ENCODE results near the gene ZNF565. TPM values are rescaled to one million over a fixed set of nuclear protein-coding genes. Genes with fewer than 3 reads are reported as not detected.
"Not testable (repeated sequence)": the region's sequence is repeated elsewhere in the genome, so short reads cannot be mapped to it uniquely, and the experiment has no call there.

Gene ZNF565
- total RNA-seq, 6 experiments from 2014 or later, result 2.7 to 3.7 (median 3.1) TPM

DNA sequence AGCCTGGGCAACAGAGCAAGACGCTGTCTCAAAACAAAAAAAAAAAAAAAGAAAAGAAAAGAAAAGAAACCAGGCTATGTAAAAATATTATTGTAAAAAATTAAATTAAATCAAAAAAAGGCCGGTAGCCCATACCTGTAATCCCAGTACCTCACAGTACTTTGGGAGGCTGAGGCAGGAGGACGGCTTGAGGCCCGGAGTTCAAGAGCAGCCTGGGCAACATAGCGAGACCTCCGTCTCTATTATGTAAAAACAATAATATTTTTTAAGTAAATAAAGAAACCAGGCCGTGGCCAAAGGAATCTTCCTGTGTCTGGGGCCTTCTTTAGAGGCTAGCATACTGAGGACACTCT is 75.4 kb downstream of the ZNF565 start:
- TF ChIP-seq, protein P1, sequence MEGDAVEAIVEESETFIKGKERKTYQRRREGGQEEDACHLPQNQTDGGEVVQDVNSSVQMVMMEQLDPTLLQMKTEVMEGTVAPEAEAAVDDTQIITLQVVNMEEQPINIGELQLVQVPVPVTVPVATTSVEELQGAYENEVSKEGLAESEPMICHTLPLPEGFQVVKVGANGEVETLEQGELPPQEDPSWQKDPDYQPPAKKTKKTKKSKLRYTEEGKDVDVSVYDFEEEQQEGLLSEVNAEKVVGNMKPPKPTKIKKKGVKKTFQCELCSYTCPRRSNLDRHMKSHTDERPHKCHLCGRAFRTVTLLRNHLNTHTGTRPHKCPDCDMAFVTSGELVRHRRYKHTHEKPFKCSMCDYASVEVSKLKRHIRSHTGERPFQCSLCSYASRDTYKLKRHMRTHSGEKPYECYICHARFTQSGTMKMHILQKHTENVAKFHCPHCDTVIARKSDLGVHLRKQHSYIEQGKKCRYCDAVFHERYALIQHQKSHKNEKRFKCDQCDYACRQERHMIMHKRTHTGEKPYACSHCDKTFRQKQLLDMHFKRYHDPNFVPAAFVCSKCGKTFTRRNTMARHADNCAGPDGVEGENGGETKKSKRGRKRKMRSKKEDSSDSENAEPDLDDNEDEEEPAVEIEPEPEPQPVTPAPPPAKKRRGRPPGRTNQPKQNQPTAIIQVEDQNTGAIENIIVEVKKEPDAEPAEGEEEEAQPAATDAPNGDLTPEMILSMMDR (IDR thresholded peaks at IDR 0.05), result no peak
- peaks cover 26% of the 10 kb centered on the region for H3K36me3 Mint-ChIP-seq (ENCODE audit: low read depth)
- DNase-seq, result no peak

DNA sequence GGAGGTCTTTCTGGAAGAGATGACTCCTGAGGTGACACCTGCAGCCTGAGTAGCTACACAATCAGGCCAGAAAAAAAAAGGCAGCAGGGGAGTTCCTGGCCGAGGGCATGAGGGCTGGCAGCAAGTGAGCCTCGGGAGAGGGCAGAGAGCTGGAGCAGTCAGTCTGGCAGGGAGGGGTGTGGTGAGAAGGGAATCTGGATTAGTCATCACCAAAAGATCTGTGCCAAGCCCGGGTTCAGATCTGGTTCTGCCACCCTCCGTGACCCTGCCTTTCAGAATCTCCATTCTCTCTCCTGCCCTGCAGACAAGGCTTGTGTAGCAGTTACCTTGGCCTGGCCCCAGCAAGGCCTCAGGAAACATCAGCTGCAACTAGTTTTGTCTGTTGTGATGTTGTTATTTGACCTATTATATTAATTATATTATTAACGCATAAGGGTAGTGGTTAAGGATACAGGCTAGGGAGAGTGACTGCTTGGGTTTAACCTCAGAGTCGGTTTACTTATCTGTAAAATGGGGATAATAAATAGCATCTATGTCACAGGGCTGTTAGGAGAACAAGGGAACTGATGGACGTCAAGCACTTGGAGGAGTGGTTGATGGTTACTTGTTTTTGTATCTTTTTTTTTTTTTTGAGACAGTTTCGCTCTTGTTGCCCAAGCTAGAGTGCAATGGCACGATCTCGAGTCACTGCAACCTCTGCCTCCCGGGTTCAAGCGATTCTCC is 77.3 kb downstream of the ZNF565 start:
- DNase-seq, result peak; percentile 58
- TF ChIP-seq, protein P1 (IDR thresholded peaks at IDR 0.05), result no peak
- Mint-ChIP-seq H3K27ac (peak overlapping the region; percentile 57), H3K4me1 (ENCODE audit: low read depth) (peaks cover 41% of the 10 kb centered on the region), H3K36me3 (ENCODE audit: low read depth) (peaks cover 19% of the 10 kb centered on the region), H3K9me3 (peaks cover 5% of the 10 kb centered on the region), H3K4me3 (peak overlapping the region; percentile 53), H3K27me3 (ENCODE audit: insufficient read depth) (peaks cover 10% of the 10 kb centered on the region)

More for the DNA sequence above, 75.4 kb downstream of the ZNF565 start:
- Mint-ChIP-seq H3K9me3 (peaks cover 5% of the 10 kb centered on the region), H3K27me3 (ENCODE audit: insufficient read depth) (peaks cover 10% of the 10 kb centered on the region), H3K27ac (peak overlapping the region; percentile 97), H3K4me3 (peak overlapping the region; percentile 98), H3K4me1 (ENCODE audit: low read depth) (peaks cover 33% of the 10 kb centered on the region)

DNA sequence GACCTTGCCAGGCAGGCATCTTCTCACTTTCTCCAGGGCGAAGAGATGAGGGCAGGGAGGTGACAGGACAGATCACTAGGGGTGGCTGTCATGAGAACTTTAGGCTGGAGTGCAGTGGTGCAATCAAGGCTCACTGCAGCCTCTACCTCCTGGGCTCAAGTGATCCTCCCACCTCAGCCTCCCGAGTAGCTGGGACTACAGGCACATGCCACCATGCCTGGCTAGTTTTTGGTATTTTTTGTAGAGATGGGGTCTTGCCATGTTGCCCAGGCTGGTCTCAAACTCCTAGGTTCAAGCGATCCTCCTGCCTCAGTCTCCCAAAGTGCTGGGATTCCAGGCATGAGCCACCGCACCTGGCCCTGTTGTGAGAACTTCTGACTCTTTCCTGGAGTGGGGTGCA is 79.6 kb downstream of the ZNF565 start:
- DNase-seq; H3K4me3 Mint-ChIP-seq; H3K27ac Mint-ChIP-seq; H3K36me3 Mint-ChIP-seq (ENCODE audit: low read depth); H3K27me3 Mint-ChIP-seq (ENCODE audit: insufficient read depth); H3K9me3 Mint-ChIP-seq: not testable (repeated sequence)
- peaks cover 30% of the 10 kb centered on the region for H3K4me1 Mint-ChIP-seq (ENCODE audit: low read depth)

Other genes starting within 250 kb of the ZNF565 start
- gene SDHAF1, start 219.5 kb downstream of the ZNF565 start, total RNA-seq (2021; fragmentation: NEBNext Ultra II Directional; extraction: Animal tissue kit (Norgen Biotek cat#: 25700)), result 10 to 100 TPM in 2 of 6 experiments, 1 to 10 TPM in 4; 8.2 to 12.5 (median 8.9) TPM
- under 1 TPM; 0.07 to 0.40 (median 0.29) TPM for gene SYNE4, start 205.9 kb downstream of the ZNF565 start, total RNA-seq (2021; fragmentation: NEBNext Ultra II Directional; extraction: Animal tissue kit (Norgen Biotek cat#: 25700))
- 10 to 100 TPM; 25.3 to 31.5 (median 28.5) TPM for gene ALKBH6, start 200.5 kb downstream of the ZNF565 start, total RNA-seq (2021; fragmentation: NEBNext Ultra II Directional; extraction: Animal tissue kit (Norgen Biotek cat#: 25700))
- 10 to 100 TPM; 62.2 to 93.1 (median 83.9) TPM for gene CLIP3, start 181.8 kb downstream of the ZNF565 start, total RNA-seq (2021; fragmentation: NEBNext Ultra II Directional; extraction: Animal tissue kit (Norgen Biotek cat#: 25700))
- gene THAP8, start 160.4 kb downstream of the ZNF565 start, total RNA-seq (2021; fragmentation: NEBNext Ultra II Directional; extraction: Animal tissue kit (Norgen Biotek cat#: 25700)), result 1 to 10 TPM; 5.2 to 6.4 (median 5.5) TPM
- 10 to 100 TPM in 5 of 6 experiments, 1 to 10 TPM in 1; 6.5 to 13.8 (median 13.0) TPM for gene WDR62, start 159.8 kb downstream of the ZNF565 start, total RNA-seq (2021; fragmentation: NEBNext Ultra II Directional; extraction: Animal tissue kit (Norgen Biotek cat#: 25700))
- not detected for gene OVOL3, start 103.5 kb downstream of the ZNF565 start, total RNA-seq (2021; fragmentation: NEBNext Ultra II Directional; extraction: Animal tissue kit (Norgen Biotek cat#: 25700))
- 10 to 100 TPM; 64.1 to 75.1 (median 69.2) TPM for gene POLR2I, start 99.8 kb downstream of the ZNF565 start, total RNA-seq (2021; fragmentation: NEBNext Ultra II Directional; extraction: Animal tissue kit (Norgen Biotek cat#: 25700))
- gene TBCB, start 99.2 kb downstream of the ZNF565 start, total RNA-seq (2021; fragmentation: NEBNext Ultra II Directional; extraction: Animal tissue kit (Norgen Biotek cat#: 25700)), result 100 to 1,000 TPM; 229 to 266 (median 243) TPM
- gene CAPNS1, start 74.6 kb downstream of the ZNF565 start, total RNA-seq (2021; fragmentation: NEBNext Ultra II Directional; extraction: Animal tissue kit (Norgen Biotek cat#: 25700)), result 1,000 to 10,000 TPM; 1,039 to 1,309 (median 1,209) TPM
- gene COX7A1, start 62.2 kb downstream of the ZNF565 start, total RNA-seq (2021; fragmentation: NEBNext Ultra II Directional; extraction: Animal tissue kit (Norgen Biotek cat#: 25700)), result 100 to 1,000 TPM in 2 of 6 experiments, 10 to 100 TPM in 4; 59.8 to 139 (median 85.5) TPM
- gene ZNF146, start 441 bp upstream of the ZNF565 start, total RNA-seq (2021; fragmentation: NEBNext Ultra II Directional; extraction: Animal tissue kit (Norgen Biotek cat#: 25700)), result 10 to 100 TPM; 49.7 to 58.2 (median 56.6) TPM
- 1 to 10 TPM; 1.1 to 2.1 (median 1.5) TPM for gene ZFP14, start 164.5 kb upstream of the ZNF565 start, total RNA-seq (2021; fragmentation: NEBNext Ultra II Directional; extraction: Animal tissue kit (Norgen Biotek cat#: 25700))
- 1 to 10 TPM; 1.7 to 3.9 (median 3.4) TPM for gene ZFP82, start 204.0 kb upstream of the ZNF565 start, total RNA-seq (2021; fragmentation: NEBNext Ultra II Directional; extraction: Animal tissue kit (Norgen Biotek cat#: 25700))